Chondrocyte (in vitro differentiated cells): ENCODE results near the gene CHD9. TPM values are rescaled to one million over a fixed set of nuclear protein-coding genes. Genes with fewer than 3 reads are reported as not detected.

Experiments
- DNase-seq: peaks from one replicate; pipeline ENCODE4 v3.0.0; 2021; ENCODE audit warnings: mixed read lengths, low spot score
- H3K27ac Mint-ChIP-seq: one replicate; pipeline ENCODE4 v1.8.0; 2021; ENCODE audit warnings: mild to moderate bottlenecking, moderate library complexity, mixed read lengths; ENCODE audit not compliant: unreplicated experiment
- H3K27me3 Mint-ChIP-seq: 2 replicates; pipeline ENCODE4 v1.8.0; 2021; ENCODE audit warnings: low read depth, mixed read lengths
- H3K36me3 Mint-ChIP-seq: 2 replicates; pipeline ENCODE4 v1.8.0; 2021; ENCODE audit warnings: low read depth, mixed read lengths
- H3K4me1 Mint-ChIP-seq: 2 replicates; pipeline ENCODE4 v1.8.0; 2021; ENCODE audit warnings: low read depth, mild to moderate bottlenecking, mixed read lengths
- H3K4me3 Mint-ChIP-seq: one replicate; pipeline ENCODE4 v1.8.0; 2021; ENCODE audit warnings: mild to moderate bottlenecking, moderate library complexity, mixed read lengths; ENCODE audit not compliant: unreplicated experiment
- H3K9me3 Mint-ChIP-seq: 2 replicates; pipeline ENCODE4 v1.8.0; 2021; ENCODE audit warnings: low read depth, mixed read lengths
- CTCF ChIP-seq: fragments of 200-600 bp; sonication (generic); IDR thresholded peaks from 2 replicates; pipeline ENCODE4 v1.5.0; 2021; ENCODE audit warnings: antibody characterized with exemption, mild to moderate bottlenecking, moderate library complexity
- total RNA-seq: library from RNA; stranded (reverse); gene quantifications from 3 replicates; pipeline ENCODE4 v1.2.1, GENCODE V29; 2021

The CHD9 gene
- total RNA-seq, 1 donor from 2014 or later: 72.7 TPM

DNA sequence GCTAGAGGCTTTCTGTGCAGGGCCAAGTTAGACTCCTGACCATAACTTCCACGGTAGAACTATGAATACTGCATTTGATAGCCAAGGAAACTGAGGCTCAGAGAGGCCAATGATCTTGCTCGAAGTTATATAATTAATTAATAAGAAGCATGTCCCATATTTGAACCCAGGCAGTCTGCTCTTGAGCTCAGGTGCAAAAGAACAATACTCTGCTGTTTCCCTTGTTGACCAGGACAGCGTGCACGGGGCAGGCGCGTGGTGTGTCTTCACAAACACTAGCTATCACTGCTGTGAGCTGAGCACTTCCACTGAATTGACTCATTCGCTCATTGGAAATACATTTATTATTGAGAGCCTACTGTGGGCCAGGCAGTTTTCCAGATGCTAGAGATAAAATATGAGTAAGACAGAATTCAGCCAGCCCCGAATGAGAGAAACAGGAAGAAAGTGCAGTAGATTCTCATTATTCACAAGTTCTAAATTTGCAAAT is 1.6 kb downstream of the CHD9 start:
- no peak for DNase-seq
- H3K27me3 Mint-ChIP-seq: no peaks in the 10 kb centered on the region
- H3K9me3 Mint-ChIP-seq: no peaks in the 10 kb centered on the region
- H3K4me3 Mint-ChIP-seq: no peak overlapping the region
- peak overlapping the region; percentile 36 for H3K27ac Mint-ChIP-seq
- no peak for TF ChIP-seq CTCF
- peaks cover 51% of the 10 kb centered on the region for H3K4me1 Mint-ChIP-seq
- H3K36me3 Mint-ChIP-seq: peaks cover 2% of the 10 kb centered on the region

DNA sequence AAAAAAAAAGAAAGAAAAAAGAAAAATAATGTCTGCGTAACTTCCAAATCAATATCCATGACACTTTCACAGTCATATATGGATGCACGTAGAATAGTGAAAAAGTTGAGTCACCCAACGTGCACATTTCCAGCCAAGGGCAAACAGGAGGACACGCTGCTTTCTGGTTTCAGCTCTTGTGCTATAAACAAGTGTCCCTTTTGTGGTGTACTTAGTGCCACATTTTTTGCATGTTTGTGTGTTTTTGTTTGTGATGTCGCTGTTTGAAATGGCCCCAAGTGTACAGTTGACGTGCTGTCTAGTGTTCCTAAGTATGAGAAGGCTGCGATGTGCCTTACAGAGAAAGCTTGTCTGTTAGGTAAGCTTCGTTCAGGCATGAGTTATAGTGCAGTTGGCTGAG is 2.9 kb downstream of the CHD9 start:
- Mint-ChIP-seq H3K4me3 (no peak overlapping the region), H3K36me3 (peaks cover 2% of the 10 kb centered on the region), H3K9me3 (no peaks in the 10 kb centered on the region), H3K4me1 (peaks cover 53% of the 10 kb centered on the region), H3K27ac (no peak overlapping the region), H3K27me3 (no peaks in the 10 kb centered on the region)
- DNase-seq: no peak
- no peak for TF ChIP-seq CTCF

- Mint-ChIP-seq H3K27ac (no peak overlapping the region), H3K9me3 (no peaks in the 10 kb centered on the region), H3K4me1 (peaks cover 45% of the 10 kb centered on the region), H3K4me3 (no peak overlapping the region), H3K36me3 (peaks cover 2% of the 10 kb centered on the region), H3K27me3 (no peaks in the 10 kb centered on the region)
- no peak for TF ChIP-seq CTCF
- no peak for DNase-seq
Measured at GRCh38 chr16:53058441-53058840, 3.6 kb downstream of the CHD9 start.

- peak overlapping the region; percentile 45 for H3K27ac Mint-ChIP-seq
- no peak for TF ChIP-seq CTCF
Measured at GRCh38 chr16:53058882-53059281, 4.1 kb downstream of the CHD9 start.

GRCh38 chr16:53059672-53060071 is 4.9 kb downstream of the CHD9 start:
- TF ChIP-seq CTCF: no peak
- no peaks in the 10 kb centered on the region for H3K9me3 Mint-ChIP-seq
- no peak for DNase-seq
- peaks cover 39% of the 10 kb centered on the region for H3K4me1 Mint-ChIP-seq
- no peak overlapping the region for H3K27ac Mint-ChIP-seq
- no peaks in the 10 kb centered on the region for H3K27me3 Mint-ChIP-seq
- H3K36me3 Mint-ChIP-seq: peaks cover 2% of the 10 kb centered on the region
- H3K4me3 Mint-ChIP-seq: no peak overlapping the region

More at GRCh38 chr16:53058882-53059281, 4.1 kb downstream of the CHD9 start:
- H3K4me1 Mint-ChIP-seq: peaks cover 42% of the 10 kb centered on the region
- no peak for DNase-seq
- H3K27me3 Mint-ChIP-seq: no peaks in the 10 kb centered on the region
- no peak overlapping the region for H3K4me3 Mint-ChIP-seq
- H3K36me3 Mint-ChIP-seq: peaks cover 2% of the 10 kb centered on the region
- H3K9me3 Mint-ChIP-seq: no peaks in the 10 kb centered on the region
